ENCODE measurements around the gene DAB2IP.

Gene DAB2IP

GRCh38 chr9:121750259-121750714 lies 98.9 kb downstream of the DAB2IP start:
- Histone ChIP-seq H4K91ac (ENCODE audit: low read depth, low read length, poor library complexity) (no peak overlapping the region), H2BK15ac (ENCODE audit: low read length) (no peak overlapping the region), H3K79me1 (ENCODE audit: low read depth, low read length) (peaks cover 41% of the 10 kb centered on the region), H2AK5ac (ENCODE audit: low read depth, low read length) (no peak overlapping the region), H3K4me3 (ENCODE audit: low read length in 2 of 2) (no peak overlapping the region), H3K27ac (replicated peaks; ENCODE audit: low read length) (no peak overlapping the region), H3K36me3 (replicated peaks in 1 of 2; ENCODE audit: control insufficient read depth in 2 of 2, insufficient read depth in 2 of 2, low read length in 2 of 2) (peaks cover 0 to 6% of the 10 kb centered on the region in 2 donors), H2BK12ac (ENCODE audit: low read length) (no peak overlapping the region), H3K9me3 (replicated peaks in 1 of 2; ENCODE audit: control insufficient read depth in 2 of 2, insufficient read depth in 1 of 2, low read depth in 1 of 2, low read length in 2 of 2) (no peaks in the 10 kb centered on the region), H3K4me1 (ENCODE audit: control insufficient read depth in 2 of 2, insufficient read depth in 1 of 2, low read depth in 1 of 2, low read length in 2 of 2) (peaks cover 11 to 40% of the 10 kb centered on the region in 2 donors), H3K23ac (ENCODE audit: low read depth, low read length, poor library complexity) (no peak overlapping the region), H3K9ac (ENCODE audit: low read depth, low read length, poor library complexity) (no peak overlapping the region), H3K14ac (ENCODE audit: low read length) (peak overlapping the region; percentile 33), H3K4me2 (ENCODE audit: insufficient read depth, low read length, poor library complexity, severe bottlenecking) (no peak overlapping the region), H2BK120ac (ENCODE audit: low read depth, low read length) (no peak overlapping the region), H3K18ac (ENCODE audit: low read length) (no peak overlapping the region), H2AFZ (ENCODE audit: low read length) (no peak overlapping the region), H2BK5ac (ENCODE audit: low read length) (no peak overlapping the region), H3K27me3 (ENCODE audit: control insufficient read depth in 3 of 3, insufficient read depth in 3 of 3, low read depth in 1 of 3, low read length in 3 of 3) (no peaks in the 10 kb centered on the region), H4K8ac (ENCODE audit: low read depth, low read length) (no peak overlapping the region), H3K4ac (ENCODE audit: low read length) (no peak overlapping the region)
- no peak for DNase-seq (ENCODE audit: low spot score)
- WGBS, 2 donors (ENCODE audit: extremely low coverage in 2 of 2, insufficient read length in 2 of 2, insufficient replicate concordance in 1 of 2), result no CpG with 5 or more reads among the region's 11 CpGs

- Histone ChIP-seq H2BK15ac (ENCODE audit: low read length) (no peak overlapping the region), H3K18ac (ENCODE audit: low read length) (peak overlapping the region; percentile 20), H4K91ac (ENCODE audit: low read depth, low read length, poor library complexity) (no peak overlapping the region), H3K9me3 (replicated peaks in 1 of 2; ENCODE audit: control insufficient read depth in 2 of 2, insufficient read depth in 1 of 2, low read depth in 1 of 2, low read length in 2 of 2) (no peaks in the 10 kb centered on the region), H3K9ac (ENCODE audit: low read depth, low read length, poor library complexity) (no peak overlapping the region), H3K23ac (ENCODE audit: low read depth, low read length, poor library complexity) (no peak overlapping the region), H2BK5ac (ENCODE audit: low read length) (no peak overlapping the region), H2AFZ (ENCODE audit: low read length) (no peak overlapping the region), H4K8ac (ENCODE audit: low read depth, low read length) (no peak overlapping the region), H3K14ac (ENCODE audit: low read length) (no peak overlapping the region), H2BK12ac (ENCODE audit: low read length) (no peak overlapping the region), H2AK5ac (ENCODE audit: low read depth, low read length) (no peak overlapping the region), H3K27ac (replicated peaks; ENCODE audit: low read length) (no peak overlapping the region), H3K4me3 (ENCODE audit: low read length in 2 of 2) (no peak overlapping the region), H3K27me3 (ENCODE audit: control insufficient read depth in 3 of 3, insufficient read depth in 3 of 3, low read depth in 1 of 3, low read length in 3 of 3) (no peaks in the 10 kb centered on the region), H3K4me1 (ENCODE audit: control insufficient read depth in 2 of 2, insufficient read depth in 1 of 2, low read depth in 1 of 2, low read length in 2 of 2) (peaks cover 9 to 46% of the 10 kb centered on the region in 2 donors), H3K79me1 (ENCODE audit: low read depth, low read length) (peaks cover 41% of the 10 kb centered on the region), H2BK120ac (ENCODE audit: low read depth, low read length) (no peak overlapping the region), H3K4me2 (ENCODE audit: insufficient read depth, low read length, poor library complexity, severe bottlenecking) (no peak overlapping the region), H3K36me3 (replicated peaks in 1 of 2; ENCODE audit: control insufficient read depth in 2 of 2, insufficient read depth in 2 of 2, low read length in 2 of 2) (peaks cover 1 to 6% of the 10 kb centered on the region in 2 donors), H3K4ac (ENCODE audit: low read length) (no peak overlapping the region)
- DNase-seq (ENCODE audit: low spot score), result no peak
- WGBS, 2 donors (ENCODE audit: extremely low coverage in 2 of 2, insufficient read length in 2 of 2, insufficient replicate concordance in 1 of 2), result no CpG with 5 or more reads among the region's 17 CpGs
These were observed 99.5 kb downstream of the DAB2IP start for GRCh38 chr9:121750715-121751623.

GRCh38 chr9:121751686-121752445 lies 100.4 kb downstream of the DAB2IP start:
- no peak overlapping the region for H3K23ac ChIP-seq (ENCODE audit: low read depth, low read length, poor library complexity)
- H2BK120ac ChIP-seq (ENCODE audit: low read depth, low read length), result no peak overlapping the region
- peaks cover 2 to 6% of the 10 kb centered on the region in 2 donors for H3K36me3 ChIP-seq (replicated peaks in 1 of 2; ENCODE audit: control insufficient read depth in 2 of 2, insufficient read depth in 2 of 2, low read length in 2 of 2)
- peak overlapping the region; percentile 57 for H3K18ac ChIP-seq (ENCODE audit: low read length)
- no peak overlapping the region for H2AFZ ChIP-seq (ENCODE audit: low read length)
- WGBS, 2 donors (ENCODE audit: extremely low coverage in 2 of 2, insufficient read length in 2 of 2, insufficient replicate concordance in 1 of 2), result no CpG with 5 or more reads among the region's 13 CpGs
- H3K27ac ChIP-seq (replicated peaks; ENCODE audit: low read length), result no peak overlapping the region
- no peak overlapping the region for H3K14ac ChIP-seq (ENCODE audit: low read length)
- no peaks in the 10 kb centered on the region for H3K9me3 ChIP-seq (replicated peaks in 1 of 2; ENCODE audit: control insufficient read depth in 2 of 2, insufficient read depth in 1 of 2, low read depth in 1 of 2, low read length in 2 of 2)
- H4K91ac ChIP-seq (ENCODE audit: low read depth, low read length, poor library complexity), result no peak overlapping the region
- no peak overlapping the region for H2BK12ac ChIP-seq (ENCODE audit: low read length)
- no peak overlapping the region for H3K9ac ChIP-seq (ENCODE audit: low read depth, low read length, poor library complexity)
- no peak overlapping the region for H3K4me3 ChIP-seq (ENCODE audit: low read length in 2 of 2)
- DNase-seq (ENCODE audit: low spot score), result no peak
- H3K27me3 ChIP-seq (ENCODE audit: control insufficient read depth in 3 of 3, insufficient read depth in 3 of 3, low read depth in 1 of 3, low read length in 3 of 3), result no peaks in the 10 kb centered on the region
- H3K4ac ChIP-seq (ENCODE audit: low read length), result no peak overlapping the region
- peaks cover 9 to 49% of the 10 kb centered on the region in 2 donors for H3K4me1 ChIP-seq (ENCODE audit: control insufficient read depth in 2 of 2, insufficient read depth in 1 of 2, low read depth in 1 of 2, low read length in 2 of 2)
- H2BK15ac ChIP-seq (ENCODE audit: low read length), result no peak overlapping the region
- H4K8ac ChIP-seq (ENCODE audit: low read depth, low read length), result no peak overlapping the region
- H3K4me2 ChIP-seq (ENCODE audit: insufficient read depth, low read length, poor library complexity, severe bottlenecking), result no peak overlapping the region
- H2BK5ac ChIP-seq (ENCODE audit: low read length), result no peak overlapping the region
- H2AK5ac ChIP-seq (ENCODE audit: low read depth, low read length), result no peak overlapping the region
- peaks cover 38% of the 10 kb centered on the region for H3K79me1 ChIP-seq (ENCODE audit: low read depth, low read length)

- Histone ChIP-seq H3K4ac (ENCODE audit: low read length) (no peak overlapping the region), H2BK12ac (ENCODE audit: low read length) (no peak overlapping the region), H2BK120ac (ENCODE audit: low read depth, low read length) (no peak overlapping the region), H4K91ac (ENCODE audit: low read depth, low read length, poor library complexity) (no peak overlapping the region), H2BK15ac (ENCODE audit: low read length) (no peak overlapping the region), H3K4me1 (ENCODE audit: control insufficient read depth in 2 of 2, insufficient read depth in 1 of 2, low read depth in 1 of 2, low read length in 2 of 2) (peaks cover 9 to 48% of the 10 kb centered on the region in 2 donors), H3K27me3 (ENCODE audit: control insufficient read depth in 3 of 3, insufficient read depth in 3 of 3, low read depth in 1 of 3, low read length in 3 of 3) (no peaks in the 10 kb centered on the region), H4K8ac (ENCODE audit: low read depth, low read length) (peak overlapping the region; percentile 74), H3K79me1 (ENCODE audit: low read depth, low read length) (peaks cover 41% of the 10 kb centered on the region), H3K27ac (replicated peaks; ENCODE audit: low read length) (no peak overlapping the region), H3K36me3 (replicated peaks in 1 of 2; ENCODE audit: control insufficient read depth in 2 of 2, insufficient read depth in 2 of 2, low read length in 2 of 2) (peaks cover 8 to 16% of the 10 kb centered on the region in 2 donors), H3K9ac (ENCODE audit: low read depth, low read length, poor library complexity) (no peak overlapping the region), H3K23ac (ENCODE audit: low read depth, low read length, poor library complexity) (no peak overlapping the region), H2AFZ (ENCODE audit: low read length) (no peak overlapping the region), H3K4me2 (ENCODE audit: insufficient read depth, low read length, poor library complexity, severe bottlenecking) (no peak overlapping the region), H2BK5ac (ENCODE audit: low read length) (peak overlapping the region; percentile 27), H3K18ac (ENCODE audit: low read length) (no peak overlapping the region), H3K4me3 (ENCODE audit: low read length in 2 of 2) (no peak overlapping the region), H3K14ac (ENCODE audit: low read length) (no peak overlapping the region), H2AK5ac (ENCODE audit: low read depth, low read length) (no peak overlapping the region), H3K9me3 (replicated peaks in 1 of 2; ENCODE audit: control insufficient read depth in 2 of 2, insufficient read depth in 1 of 2, low read depth in 1 of 2, low read length in 2 of 2) (no peaks in the 10 kb centered on the region)
- WGBS, 2 donors (ENCODE audit: extremely low coverage in 2 of 2, insufficient read length in 2 of 2, insufficient replicate concordance in 1 of 2), result no CpG with 5 or more reads among the region's 9 CpGs
- DNase-seq (ENCODE audit: low spot score), result no peak
These were observed 101.5 kb downstream of the DAB2IP start for GRCh38 chr9:121752929-121753328.
